ENCODE data around the gene TMEM209.

- TF ChIP-seq, protein P1, sequence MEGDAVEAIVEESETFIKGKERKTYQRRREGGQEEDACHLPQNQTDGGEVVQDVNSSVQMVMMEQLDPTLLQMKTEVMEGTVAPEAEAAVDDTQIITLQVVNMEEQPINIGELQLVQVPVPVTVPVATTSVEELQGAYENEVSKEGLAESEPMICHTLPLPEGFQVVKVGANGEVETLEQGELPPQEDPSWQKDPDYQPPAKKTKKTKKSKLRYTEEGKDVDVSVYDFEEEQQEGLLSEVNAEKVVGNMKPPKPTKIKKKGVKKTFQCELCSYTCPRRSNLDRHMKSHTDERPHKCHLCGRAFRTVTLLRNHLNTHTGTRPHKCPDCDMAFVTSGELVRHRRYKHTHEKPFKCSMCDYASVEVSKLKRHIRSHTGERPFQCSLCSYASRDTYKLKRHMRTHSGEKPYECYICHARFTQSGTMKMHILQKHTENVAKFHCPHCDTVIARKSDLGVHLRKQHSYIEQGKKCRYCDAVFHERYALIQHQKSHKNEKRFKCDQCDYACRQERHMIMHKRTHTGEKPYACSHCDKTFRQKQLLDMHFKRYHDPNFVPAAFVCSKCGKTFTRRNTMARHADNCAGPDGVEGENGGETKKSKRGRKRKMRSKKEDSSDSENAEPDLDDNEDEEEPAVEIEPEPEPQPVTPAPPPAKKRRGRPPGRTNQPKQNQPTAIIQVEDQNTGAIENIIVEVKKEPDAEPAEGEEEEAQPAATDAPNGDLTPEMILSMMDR (optimal IDR thresholded peaks at IDR 0.05 in 1 of 3, IDR thresholded peaks at IDR 0.05 in 1 of 3, conservative IDR thresholded peaks at IDR 0.05 in 1 of 3; ENCODE audit: extremely low read depth in 1 of 3, insufficient read depth in 2 of 3, low read length in 3 of 3) = no peak
- no peak for TF ChIP-seq EZH2 (IDR thresholded peaks at IDR 0.05; ENCODE audit: low read length)
Observed at GRCh38 chr7:130228840-130229502, 23.8 kb upstream of the TMEM209 start.

All from keratinocyte (primary cell).